ENCODE data around the gene OBSCN.

GRCh38 chr1:228171221-228171891 lies 36.5 kb upstream of the OBSCN start:
- TF ChIP-seq EZH2phosphoT487 (IDR thresholded peaks at IDR 0.05) (no peak), EZH2 (IDR thresholded peaks at IDR 0.05) (no peak)
- TF ChIP-seq, protein P1, sequence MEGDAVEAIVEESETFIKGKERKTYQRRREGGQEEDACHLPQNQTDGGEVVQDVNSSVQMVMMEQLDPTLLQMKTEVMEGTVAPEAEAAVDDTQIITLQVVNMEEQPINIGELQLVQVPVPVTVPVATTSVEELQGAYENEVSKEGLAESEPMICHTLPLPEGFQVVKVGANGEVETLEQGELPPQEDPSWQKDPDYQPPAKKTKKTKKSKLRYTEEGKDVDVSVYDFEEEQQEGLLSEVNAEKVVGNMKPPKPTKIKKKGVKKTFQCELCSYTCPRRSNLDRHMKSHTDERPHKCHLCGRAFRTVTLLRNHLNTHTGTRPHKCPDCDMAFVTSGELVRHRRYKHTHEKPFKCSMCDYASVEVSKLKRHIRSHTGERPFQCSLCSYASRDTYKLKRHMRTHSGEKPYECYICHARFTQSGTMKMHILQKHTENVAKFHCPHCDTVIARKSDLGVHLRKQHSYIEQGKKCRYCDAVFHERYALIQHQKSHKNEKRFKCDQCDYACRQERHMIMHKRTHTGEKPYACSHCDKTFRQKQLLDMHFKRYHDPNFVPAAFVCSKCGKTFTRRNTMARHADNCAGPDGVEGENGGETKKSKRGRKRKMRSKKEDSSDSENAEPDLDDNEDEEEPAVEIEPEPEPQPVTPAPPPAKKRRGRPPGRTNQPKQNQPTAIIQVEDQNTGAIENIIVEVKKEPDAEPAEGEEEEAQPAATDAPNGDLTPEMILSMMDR (IDR thresholded peaks at IDR 0.05) = no peak
